Progenitor cell of endocrine pancreas (in vitro differentiated cells): ENCODE results near the gene P3H1. TPM values are rescaled to one million over a fixed set of nuclear protein-coding genes. Genes with fewer than 3 reads are reported as not detected.

ENCODE experiments used
- DNase-seq: peaks from one replicate; pipeline ENCODE4 v3.0.0; 2021; ENCODE audit warnings: low spot score; ENCODE audit not compliant: unreplicated experiment
- H3K27ac Mint-ChIP-seq: 2 replicates; pipeline ENCODE4 v1.8.0; 2021; ENCODE audit warnings: mild to moderate bottlenecking, moderate library complexity, mixed read lengths
- H3K27me3 Mint-ChIP-seq: 2 replicates; pipeline ENCODE4 v1.8.0; 2021; ENCODE audit warnings: mixed read lengths
- H3K36me3 Mint-ChIP-seq: 2 replicates; pipeline ENCODE4 v1.8.0; 2022; ENCODE audit warnings: mixed read lengths; ENCODE audit not compliant: insufficient read depth
- H3K4me1 Mint-ChIP-seq: 2 replicates; pipeline ENCODE4 v1.8.0; 2021; ENCODE audit warnings: low read depth, mixed read lengths
- H3K4me3 Mint-ChIP-seq: 2 replicates; pipeline ENCODE4 v1.8.0; 2021; ENCODE audit warnings: low read depth, mild to moderate bottlenecking, moderate library complexity, mixed read lengths
- H3K9me3 Mint-ChIP-seq: 2 replicates; pipeline ENCODE4 v1.8.0; 2021; ENCODE audit warnings: low read depth, mixed read lengths
- CTCF ChIP-seq: fragments of 200-600 bp; sonication (generic); IDR thresholded peaks from one replicate; pipeline ENCODE4 v1.5.0; 2021; ENCODE audit warnings: antibody characterized with exemption, mild to moderate bottlenecking; ENCODE audit not compliant: unreplicated experiment
- total RNA-seq: library from RNA; stranded (reverse); gene quantifications from 2 replicates; pipeline ENCODE4 v1.2.1, GENCODE V29; 2021

Gene P3H1
- total RNA-seq, 1 donor from 2014 or later = 72.9 TPM

DNA sequence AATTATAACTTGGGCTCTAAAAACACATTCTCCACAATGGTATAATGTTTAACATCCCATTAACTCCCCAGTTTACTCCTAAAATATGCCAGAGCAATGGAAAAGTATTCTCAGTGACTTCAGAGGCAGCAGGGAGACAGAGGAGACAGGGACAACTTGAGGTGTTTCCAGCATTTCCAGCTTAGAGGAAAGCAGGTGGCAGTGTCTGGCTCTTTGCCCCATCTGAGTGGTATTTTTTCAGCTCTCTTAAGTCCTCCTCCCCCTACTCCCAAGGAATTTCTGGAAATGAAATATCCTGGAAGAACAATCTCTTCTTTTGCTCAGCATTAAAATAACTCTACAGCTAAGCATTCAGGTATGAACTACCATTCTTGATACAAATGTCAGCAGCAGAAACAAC lies 39.3 kb upstream of the P3H1 start:
- Mint-ChIP-seq H3K27me3 (no peaks in the 10 kb centered on the region), H3K36me3 (peaks cover 29% of the 10 kb centered on the region), H3K4me1 (no peaks in the 10 kb centered on the region), H3K27ac (no peak overlapping the region), H3K4me3 (no peak overlapping the region), H3K9me3 (peaks cover 6% of the 10 kb centered on the region)
- no peak for DNase-seq
- no peak for TF ChIP-seq CTCF

DNA sequence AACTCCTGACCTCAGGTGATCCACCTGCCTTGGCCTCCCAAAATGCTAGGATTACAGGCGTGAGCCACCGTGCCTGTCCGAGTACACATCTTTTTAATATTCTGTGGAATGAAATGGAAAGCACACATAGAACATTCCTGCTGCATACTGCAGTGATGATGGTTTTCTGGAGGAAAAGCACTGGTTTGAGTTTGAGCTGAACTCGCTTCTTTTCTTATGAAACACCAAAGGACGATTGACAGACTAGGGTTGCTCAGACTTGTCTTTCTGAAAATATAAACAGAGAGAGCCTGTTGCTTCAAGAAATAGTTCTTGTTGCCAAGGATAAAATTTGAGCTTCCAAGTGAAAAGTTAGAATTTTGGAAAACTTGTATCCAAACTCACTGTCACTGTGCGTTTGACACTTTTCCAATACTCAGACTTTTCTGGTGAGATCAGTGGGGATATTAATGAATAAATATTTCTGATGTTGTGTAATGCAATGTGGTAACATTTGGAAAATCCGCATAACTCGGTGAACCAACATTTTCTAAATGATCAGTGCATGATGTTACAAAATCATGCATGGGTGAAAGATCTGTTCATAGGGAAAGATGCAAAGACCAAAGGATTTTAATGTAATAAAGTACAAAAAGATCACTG lies 35.1 kb upstream of the P3H1 start:
- no peak for DNase-seq
- TF ChIP-seq CTCF = no peak
- peaks cover 21% of the 10 kb centered on the region for H3K36me3 Mint-ChIP-seq
- H3K27me3 Mint-ChIP-seq = no peaks in the 10 kb centered on the region
- H3K27ac Mint-ChIP-seq = no peak overlapping the region
- peaks cover 1% of the 10 kb centered on the region for H3K4me1 Mint-ChIP-seq
- no peak overlapping the region for H3K4me3 Mint-ChIP-seq
- peaks cover 6% of the 10 kb centered on the region for H3K9me3 Mint-ChIP-seq

DNA sequence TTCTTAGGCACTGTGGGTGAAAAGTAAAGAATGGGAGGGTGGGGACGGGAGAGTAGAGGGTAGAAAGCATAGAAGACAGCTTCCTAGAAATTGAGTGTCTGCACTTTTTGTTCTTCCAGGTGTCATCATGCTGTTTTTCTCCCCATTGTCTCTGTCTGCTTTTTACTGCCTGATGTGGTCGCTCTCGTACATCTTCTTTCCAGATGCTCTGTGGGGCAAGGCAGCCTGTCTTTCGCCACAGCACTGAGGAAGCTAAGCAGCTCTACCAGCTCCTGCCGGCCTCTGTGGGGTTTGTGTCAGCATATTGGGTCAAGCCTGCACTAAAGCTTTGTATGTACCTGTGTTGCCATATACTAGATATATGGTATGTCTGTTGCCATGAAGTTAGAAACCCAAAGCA lies 31.2 kb upstream of the P3H1 start:
- Mint-ChIP-seq H3K36me3 (no peaks in the 10 kb centered on the region), H3K27ac (no peak overlapping the region), H3K27me3 (peaks cover 4% of the 10 kb centered on the region), H3K4me3 (no peak overlapping the region), H3K9me3 (no peaks in the 10 kb centered on the region), H3K4me1 (peaks cover 1% of the 10 kb centered on the region)
- no peak for DNase-seq
- TF ChIP-seq CTCF = no peak

GRCh38 chr1:42797414-42797813 lies 30.6 kb upstream of the P3H1 start:
- H3K27ac Mint-ChIP-seq = no peak overlapping the region
- no peaks in the 10 kb centered on the region for H3K36me3 Mint-ChIP-seq
- H3K27me3 Mint-ChIP-seq = peaks cover 4% of the 10 kb centered on the region
- H3K9me3 Mint-ChIP-seq = no peaks in the 10 kb centered on the region
- TF ChIP-seq CTCF = no peak
- H3K4me3 Mint-ChIP-seq = no peak overlapping the region
- H3K4me1 Mint-ChIP-seq = peaks cover 1% of the 10 kb centered on the region
- DNase-seq = no peak

- DNase-seq = no peak
- Mint-ChIP-seq H3K27me3 (peaks cover 4% of the 10 kb centered on the region), H3K36me3 (no peaks in the 10 kb centered on the region), H3K9me3 (no peaks in the 10 kb centered on the region), H3K4me1 (peaks cover 1% of the 10 kb centered on the region), H3K27ac (no peak overlapping the region), H3K4me3 (no peak overlapping the region)
- no peak for TF ChIP-seq CTCF
Observed at GRCh38 chr1:42793824-42794223, 27.0 kb upstream of the P3H1 start.
